GM21825 (cell line): Measurements from ENCODE around the gene SUFU.
"Not testable (repeated sequence)": the region's sequence is repeated elsewhere in the genome, so short reads cannot be mapped to it uniquely, and the experiment has no call there.

Experiments
- ATAC-seq: cut with Tn5 transposase; IDR thresholded peaks from one replicate; pipeline ENCODE4 v1.9.1; 2021; ENCODE audit warnings: mild to moderate bottlenecking, moderate library complexity; ENCODE audit not compliant: unreplicated experiment

Gene SUFU

DNA sequence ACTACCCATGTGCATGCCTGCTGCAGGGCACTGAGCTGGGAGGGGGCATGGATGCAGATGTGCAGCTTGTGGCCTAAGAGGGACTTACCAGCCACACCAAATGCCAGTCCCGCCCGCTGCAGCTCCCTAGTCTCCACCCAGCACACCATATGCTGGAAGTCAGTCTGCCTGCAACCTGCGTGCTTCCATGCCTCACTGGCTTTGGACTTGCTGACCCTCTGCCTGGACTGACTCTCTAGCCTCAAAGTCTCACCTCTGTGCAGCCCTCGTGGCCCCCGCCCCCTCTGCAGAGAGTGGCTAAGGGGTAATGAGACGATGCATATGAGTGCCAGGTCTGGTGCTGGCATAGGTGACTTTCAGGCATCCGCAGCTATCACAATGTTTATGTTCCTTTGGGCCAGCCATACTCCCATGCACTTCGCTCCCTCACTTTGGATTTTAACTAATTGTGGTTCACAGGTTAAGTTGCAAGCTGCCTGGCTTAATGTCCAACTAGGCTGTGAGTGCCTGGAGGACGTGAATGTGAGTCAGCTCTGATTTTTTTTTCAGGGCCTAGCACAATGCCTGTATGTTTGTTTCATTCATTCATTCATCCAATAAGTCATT is 162.2 kb downstream of the SUFU start:
- no peak for ATAC-seq

DNA sequence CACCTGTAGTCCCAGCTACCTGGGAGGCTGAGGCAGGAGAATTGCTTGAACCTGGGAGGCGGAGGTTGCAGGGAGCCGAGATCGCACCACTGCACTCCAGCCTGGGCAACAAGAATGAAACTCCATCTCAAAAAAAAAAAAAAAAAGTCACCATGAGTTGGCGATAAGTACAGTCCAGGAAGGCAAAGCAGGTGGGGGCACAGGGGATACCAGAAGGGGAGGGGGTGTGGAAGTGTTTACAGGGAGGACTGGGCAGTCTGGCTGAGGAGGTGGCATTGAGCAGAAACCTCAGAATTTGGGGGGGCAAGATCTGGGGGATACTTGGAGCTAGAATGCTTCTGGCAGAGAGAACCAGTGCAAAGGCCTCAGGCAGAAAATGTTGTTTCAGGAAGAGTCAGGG is 163.6 kb downstream of the SUFU start:
- ATAC-seq, result not testable (repeated sequence)

DNA sequence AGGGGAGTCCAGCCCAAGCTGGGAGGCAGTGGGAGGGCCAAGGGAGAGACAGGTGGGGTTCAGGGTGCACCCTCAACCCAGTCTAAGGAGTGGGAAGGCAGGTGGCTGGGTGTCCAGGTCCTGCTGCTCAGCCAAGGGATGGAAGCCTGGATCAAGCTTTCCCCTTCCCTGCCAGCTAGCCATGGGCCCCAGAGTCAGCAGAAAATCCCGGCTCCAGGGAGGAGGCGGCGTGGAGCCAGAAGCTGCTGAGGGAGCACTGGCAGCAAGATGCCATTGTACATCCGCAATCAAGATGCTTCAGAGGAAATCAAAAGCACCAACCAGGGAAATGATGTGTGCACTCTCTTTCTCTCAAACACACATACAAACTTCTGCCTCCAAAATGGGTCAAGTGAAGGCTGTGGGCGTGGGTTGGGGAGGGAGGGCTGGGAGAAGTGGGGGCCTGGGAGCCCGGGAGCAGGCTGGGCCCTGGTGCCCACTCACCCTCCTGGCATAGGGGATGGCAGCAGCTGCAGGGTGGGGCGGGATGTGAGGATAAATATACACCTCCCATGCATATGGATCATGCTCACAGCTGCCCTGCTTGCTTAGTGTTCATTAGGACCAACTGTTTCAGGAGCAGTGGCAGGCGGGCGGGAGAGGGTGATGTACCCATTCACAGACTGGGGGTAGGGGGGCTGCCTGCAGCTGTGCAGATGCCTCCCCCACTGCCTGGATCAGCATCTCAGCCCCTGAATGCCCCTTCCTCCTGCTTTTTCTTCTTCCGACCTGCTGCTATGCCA is 164.7 kb downstream of the SUFU start:
- ATAC-seq, result no peak

DNA sequence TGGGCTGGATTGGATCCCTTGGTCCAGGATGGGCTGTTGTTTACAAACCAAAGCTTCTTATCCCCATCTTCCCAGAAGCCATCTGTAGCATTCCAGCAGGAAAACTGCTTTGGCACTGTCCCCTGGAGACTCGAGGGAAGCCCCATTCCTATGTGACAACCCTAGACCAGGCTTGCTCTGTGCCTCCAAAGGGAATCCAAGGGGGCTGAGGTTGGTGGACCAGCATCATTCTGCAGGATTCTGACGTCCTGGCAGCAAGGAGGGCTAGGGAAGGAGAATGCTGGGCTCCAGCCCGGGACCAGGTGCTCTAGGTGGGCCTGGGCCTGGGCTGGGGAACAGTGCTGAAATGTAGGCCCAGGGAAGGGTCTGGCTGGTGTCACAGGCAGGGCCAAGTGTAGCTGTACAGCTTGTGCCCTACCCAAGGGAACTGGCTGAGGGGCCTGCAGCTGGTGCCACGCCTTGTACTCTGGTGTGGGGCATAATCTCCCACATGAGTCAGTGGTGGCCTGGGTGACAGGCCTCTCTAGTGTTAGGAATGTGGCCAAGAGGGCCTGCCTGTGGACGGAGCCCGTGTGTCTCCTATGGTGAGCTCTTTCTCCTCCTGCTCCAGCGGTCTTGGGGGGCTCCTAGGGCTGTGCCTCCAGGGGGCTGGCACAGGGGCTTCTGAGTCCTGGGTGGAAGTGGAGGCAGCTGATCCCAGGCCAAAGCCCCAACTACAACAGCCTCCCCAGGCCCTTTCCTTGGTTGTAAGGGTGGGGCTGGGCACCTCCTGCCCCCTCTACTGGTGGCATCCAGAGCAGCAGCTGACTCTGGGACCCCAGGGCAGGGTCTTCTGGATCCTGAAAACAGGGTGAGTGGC is 165.7 kb downstream of the SUFU start:
- no peak for ATAC-seq

GRCh38 chr10:102670065-102670670 is 166.4 kb downstream of the SUFU start:
- no peak for ATAC-seq

GRCh38 chr10:102670871-102671434 is 167.2 kb downstream of the SUFU start:
- ATAC-seq, result no peak

DNA sequence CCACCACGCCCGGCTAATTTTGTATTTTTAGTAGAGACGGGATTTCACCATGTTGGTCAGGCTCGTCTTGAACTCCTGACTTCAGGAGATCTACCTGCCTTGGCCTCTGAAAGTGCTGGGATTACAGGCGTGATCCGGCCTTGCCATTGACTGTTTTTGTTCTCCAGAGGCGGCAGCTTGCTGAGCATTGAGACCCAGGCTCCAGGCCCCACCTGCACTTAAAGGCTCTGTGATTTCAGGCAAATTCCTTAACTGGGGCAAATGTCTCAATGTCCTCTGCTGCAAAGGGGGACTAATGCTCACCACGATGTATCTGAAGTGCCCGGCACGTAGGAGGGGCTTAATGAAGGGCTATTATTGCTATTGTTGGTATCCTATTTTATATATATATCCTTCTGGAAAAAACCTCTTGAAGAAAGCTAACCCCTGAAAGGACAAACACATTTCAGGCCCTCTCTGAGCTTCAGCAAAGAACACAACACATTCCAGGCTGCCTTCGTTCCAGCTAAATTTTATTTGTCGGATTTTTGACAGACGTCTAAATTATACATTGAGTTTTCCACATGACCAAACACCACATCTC is 169.6 kb downstream of the SUFU start:
- no peak for ATAC-seq

DNA sequence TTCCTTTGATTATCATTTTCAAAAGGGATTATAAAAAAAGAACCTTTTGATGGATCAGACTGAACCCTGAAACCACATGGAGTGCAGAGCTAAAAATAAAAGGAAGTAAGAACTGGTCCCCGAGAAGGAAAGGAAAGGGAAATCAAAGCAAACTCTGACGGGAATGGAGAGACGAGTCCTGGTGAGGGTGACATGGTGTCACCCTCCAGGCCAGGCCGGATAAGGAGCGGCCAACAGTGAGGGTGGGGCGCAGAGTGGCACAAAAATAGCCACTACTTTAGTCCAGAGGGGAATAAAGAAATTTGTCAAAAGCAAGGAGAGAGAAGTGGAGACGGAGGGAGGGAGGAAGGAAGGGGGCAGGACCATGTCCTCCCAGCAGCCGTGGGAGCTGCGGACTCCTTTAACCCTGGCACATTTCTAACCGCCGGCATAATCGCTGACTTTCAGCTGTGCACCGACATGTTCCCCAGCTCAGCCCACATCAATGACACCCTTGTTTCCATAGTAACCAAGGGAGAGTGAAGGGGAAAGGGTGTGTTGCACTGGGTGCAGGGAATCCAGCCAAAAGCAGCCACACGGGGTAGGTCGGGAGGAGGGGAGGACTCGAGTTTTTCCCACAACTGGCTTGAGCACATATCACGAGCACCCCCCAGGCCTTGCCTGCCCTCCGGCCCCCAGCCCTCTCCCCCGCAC is 170.2 kb downstream of the SUFU start:
- no peak for ATAC-seq

GRCh38 chr10:102674566-102674965 is 170.8 kb downstream of the SUFU start:
- ATAC-seq, result no peak

GRCh38 chr10:102675011-102675665 is 171.4 kb downstream of the SUFU start:
- no peak for ATAC-seq

DNA sequence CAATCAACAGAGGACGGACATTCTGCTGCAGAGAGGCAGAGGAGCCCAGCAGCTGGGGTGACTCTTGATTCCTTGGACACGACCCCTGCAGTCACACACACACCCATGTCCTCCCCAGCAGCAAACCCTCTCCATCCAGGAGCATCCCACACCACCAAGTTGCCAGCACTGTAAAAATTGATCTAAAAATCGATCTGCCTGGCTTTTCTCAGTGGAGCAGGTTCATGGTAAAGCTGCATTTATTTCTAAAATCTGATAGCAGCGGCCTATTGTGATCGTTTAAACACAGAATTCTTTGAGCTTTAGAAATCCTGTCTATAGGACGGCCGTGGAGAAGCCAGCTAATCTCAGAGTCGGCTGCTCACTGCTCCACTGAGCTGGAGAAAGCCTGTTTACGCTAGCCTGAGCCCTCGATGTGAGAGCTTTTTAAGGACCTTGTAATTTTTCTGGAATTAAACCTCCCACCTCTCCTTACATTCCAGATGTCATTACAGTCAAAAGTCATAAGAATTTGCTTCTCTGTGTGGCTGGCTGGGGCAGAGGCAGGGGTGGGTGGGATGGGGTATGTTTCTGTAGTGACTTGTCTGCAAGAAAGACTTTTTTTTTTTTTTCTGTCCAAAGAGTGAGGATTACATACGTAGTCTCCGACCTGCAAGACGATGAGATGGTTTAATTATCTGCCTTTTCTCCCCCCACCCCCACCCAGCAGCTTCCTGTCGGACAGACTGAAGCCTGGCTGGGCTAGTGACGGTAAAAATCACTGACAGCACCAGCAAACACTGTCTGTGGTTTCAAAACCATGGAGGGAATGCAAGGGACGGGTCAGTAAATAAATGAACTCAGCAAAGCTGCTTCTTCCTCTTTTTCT is 172.1 kb downstream of the SUFU start:
- no peak for ATAC-seq

DNA sequence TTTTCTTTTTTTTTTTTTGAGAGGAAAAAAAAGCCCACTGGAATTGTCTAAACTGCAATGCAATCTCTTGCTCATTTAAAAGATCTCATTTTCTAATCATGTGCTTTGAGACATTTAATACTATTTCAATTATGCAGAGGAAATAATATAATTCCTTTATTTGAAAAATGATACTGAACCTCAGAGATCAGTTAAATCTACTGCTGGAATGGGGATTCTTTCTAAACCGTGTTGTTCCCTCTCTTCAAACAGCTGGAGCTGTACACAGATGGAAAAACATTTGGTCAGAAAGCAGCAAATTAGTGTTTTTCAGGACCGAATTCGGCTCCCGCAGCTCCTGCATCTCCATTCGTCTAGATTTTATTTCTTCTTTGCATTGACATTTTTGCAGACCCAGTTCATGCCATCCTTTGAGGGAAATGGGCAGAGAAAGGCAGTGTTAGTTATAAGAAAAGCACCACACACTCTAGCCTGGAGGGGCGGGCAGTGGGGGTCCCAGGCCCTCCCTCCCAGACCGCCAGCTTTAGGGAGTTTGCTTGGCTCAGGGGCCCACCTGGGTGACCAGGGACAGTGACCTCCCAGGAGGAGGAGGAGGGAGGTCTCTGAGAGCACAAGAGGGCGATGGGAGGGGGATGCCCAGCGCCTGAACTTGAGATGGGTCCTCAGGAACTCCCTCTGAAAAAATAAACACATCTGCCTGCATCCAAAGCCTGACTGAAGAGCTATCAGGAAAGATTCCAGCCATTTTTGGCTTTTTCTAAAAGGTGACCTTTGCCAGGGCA is 173.0 kb downstream of the SUFU start:
- ATAC-seq, result no peak

- ATAC-seq, result no peak
Observed at GRCh38 chr10:102677331-102678067, 173.7 kb downstream of the SUFU start.

DNA sequence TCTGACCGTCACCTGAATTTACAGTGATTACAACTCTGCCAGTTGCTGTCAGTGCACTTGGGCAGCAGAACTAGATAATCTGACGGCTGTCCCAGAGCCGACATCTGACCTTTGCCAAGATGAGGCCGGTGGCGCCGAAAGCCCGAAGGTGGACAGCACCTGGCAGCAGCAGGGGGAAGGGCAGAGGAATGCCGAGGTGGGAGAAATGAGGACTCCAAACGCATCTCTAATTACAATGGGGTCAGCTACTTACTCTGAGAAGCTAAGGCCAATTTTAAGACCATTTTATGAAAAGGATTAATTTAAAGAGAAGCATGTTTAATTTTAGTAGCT is 174.3 kb downstream of the SUFU start:
- no peak for ATAC-seq

GRCh38 chr10:102678842-102679289 is 175.1 kb downstream of the SUFU start:
- no peak for ATAC-seq

DNA sequence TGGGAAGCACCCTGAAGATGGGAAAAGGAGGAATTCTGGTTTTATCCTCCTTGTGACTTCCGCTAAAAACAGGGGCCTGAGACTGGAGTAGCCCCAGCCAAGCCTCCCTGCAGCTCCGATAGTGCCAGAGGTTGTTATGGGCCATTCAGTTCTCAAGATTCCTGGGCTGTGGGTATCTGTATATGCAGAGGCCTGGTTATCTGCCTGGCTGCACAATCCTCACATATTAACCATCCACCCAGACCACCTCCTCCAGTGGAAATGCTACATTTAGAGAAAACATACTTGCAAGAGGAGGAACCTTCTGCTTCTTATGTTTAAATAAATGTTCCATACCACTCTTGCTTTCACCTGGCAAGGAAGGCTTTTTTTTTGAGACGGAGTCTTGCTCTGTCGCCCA is 175.8 kb downstream of the SUFU start:
- no peak for ATAC-seq

DNA sequence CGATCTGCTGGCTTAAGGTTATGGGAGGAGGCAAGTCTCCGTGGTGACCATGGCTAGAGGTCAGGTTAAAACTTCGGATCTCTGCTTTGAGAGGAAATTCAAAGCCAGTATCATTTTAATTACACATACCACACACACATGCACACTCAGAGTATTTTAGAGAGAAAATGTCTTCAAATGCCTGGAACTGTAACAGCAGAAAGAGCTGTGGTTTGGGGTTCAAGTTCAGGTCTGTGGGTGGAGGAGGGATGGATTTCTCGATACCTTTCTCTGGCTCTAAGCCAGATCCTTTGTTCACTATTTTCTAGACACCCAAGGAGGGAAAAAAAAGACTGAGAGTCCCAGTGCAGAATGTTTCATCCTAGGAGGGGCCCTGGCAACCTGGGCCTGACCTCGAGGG is 177.9 kb downstream of the SUFU start:
- no peak for ATAC-seq
